PC-3 (cell line): Measurements from ENCODE around the gene RBM47.

Experiments
- CTCF ChIP-seq: fragments of 300-600 bp; sonication (generic); conservative IDR thresholded peaks from 2 replicates; pipeline ENCODE4 v1.5.1; 2017; ENCODE audit warnings: antibody characterized with exemption, low read depth, mild to moderate bottlenecking, low read length
- EZH2 ChIP-seq: fragments of 300-600 bp; sonication (generic); IDR thresholded peaks from one replicate; pipeline ENCODE4 v1.6.1; 2017; ENCODE audit warnings: antibody characterized with exemption, mild to moderate bottlenecking, low read length; ENCODE audit not compliant: unreplicated experiment

- TF ChIP-seq CTCF (no peak), EZH2 (no peak)
These were observed 251.9 kb downstream of the RBM47 start for GRCh38 chr4:40377512-40378365.
